Measurements from ENCODE around the gene PRR5L.

Gene PRR5L

GRCh38 chr11:36405585-36406367 lies 109.7 kb downstream of the PRR5L start:
- DNase-seq: no peak

DNA sequence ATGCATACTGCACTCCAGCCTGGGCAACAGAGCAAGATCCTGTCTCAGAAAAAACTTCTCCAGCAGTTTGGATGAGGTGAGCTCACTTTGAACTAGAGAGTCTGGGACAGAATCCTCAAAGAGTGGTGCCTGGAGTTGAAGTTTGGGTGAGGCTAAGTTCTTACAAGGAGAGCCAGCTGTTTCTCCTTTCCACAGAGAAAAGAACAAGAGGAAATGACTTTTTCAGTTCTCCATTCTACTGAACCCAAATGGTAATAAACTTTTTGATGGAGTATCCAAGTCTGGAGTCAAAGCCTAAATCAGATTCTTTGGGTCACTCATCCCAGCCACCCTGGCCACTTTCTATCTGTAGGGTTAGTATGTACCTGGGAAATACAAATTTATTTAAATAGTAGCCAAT lies 111.3 kb downstream of the PRR5L start:
- DNase-seq: no peak

- no peak for DNase-seq
Measured at GRCh38 chr11:36408498-36409136, 112.5 kb downstream of the PRR5L start.

- DNase-seq: no peak
Measured at GRCh38 chr11:36409152-36409816, 113.2 kb downstream of the PRR5L start.

GRCh38 chr11:36411202-36411640 lies 115.1 kb downstream of the PRR5L start:
- no peak for DNase-seq

DNA sequence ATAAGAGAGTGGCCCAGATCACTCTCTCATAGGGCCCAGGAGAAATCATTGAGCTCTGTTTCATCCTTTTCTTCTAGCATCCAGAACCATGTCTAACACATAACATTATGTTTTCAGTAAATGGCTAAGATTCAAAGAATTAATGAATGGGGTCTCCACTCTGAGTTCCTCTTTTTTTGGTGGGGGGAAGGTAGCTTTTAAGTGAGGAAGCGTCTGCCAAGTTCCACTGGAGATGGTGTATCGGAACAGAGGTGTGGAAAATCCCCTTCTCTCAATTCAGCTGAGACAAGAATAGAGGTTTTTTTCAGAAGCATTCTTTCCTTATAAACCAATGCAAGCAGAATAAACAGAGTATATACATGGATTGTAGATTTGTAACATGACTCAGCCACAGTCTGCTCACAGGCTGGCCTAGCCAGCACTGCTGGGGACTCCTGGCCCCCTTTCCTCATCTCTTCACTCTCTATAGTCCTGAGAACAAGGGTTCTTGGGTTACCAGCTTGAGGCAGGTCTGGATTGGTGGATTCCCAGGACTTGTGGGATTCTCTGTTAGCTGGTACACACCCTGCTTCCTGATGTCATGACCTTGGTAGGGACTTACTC lies 116.8 kb downstream of the PRR5L start:
- no peak for DNase-seq

DNA sequence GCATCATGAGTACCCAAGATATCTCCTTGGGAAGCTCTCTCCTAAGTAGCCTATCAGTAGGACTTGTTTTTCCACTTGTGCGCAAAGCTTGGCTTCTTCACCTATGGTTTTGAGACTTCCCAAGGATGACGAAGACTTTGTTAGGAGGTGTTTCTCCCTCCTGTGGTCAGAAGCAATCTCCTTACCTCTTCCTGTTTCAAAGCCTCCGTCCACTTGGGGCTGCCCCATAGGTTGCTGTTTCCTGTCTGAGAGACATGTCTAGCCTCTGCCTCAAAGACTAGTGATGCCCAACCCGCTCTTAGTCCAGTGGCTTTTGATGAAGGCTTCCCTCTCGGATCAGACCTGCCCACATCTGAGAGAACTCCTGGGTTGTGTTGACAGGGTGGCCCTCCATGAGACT lies 121.1 kb downstream of the PRR5L start:
- DNase-seq: no peak

GRCh38 chr11:36419791-36420424 lies 123.8 kb downstream of the PRR5L start:
- DNase-seq: no peak

GRCh38 chr11:36421546-36422155 lies 125.6 kb downstream of the PRR5L start:
- no peak for DNase-seq

GRCh38 chr11:36425561-36426081 lies 129.5 kb downstream of the PRR5L start:
- no peak for DNase-seq

DNA sequence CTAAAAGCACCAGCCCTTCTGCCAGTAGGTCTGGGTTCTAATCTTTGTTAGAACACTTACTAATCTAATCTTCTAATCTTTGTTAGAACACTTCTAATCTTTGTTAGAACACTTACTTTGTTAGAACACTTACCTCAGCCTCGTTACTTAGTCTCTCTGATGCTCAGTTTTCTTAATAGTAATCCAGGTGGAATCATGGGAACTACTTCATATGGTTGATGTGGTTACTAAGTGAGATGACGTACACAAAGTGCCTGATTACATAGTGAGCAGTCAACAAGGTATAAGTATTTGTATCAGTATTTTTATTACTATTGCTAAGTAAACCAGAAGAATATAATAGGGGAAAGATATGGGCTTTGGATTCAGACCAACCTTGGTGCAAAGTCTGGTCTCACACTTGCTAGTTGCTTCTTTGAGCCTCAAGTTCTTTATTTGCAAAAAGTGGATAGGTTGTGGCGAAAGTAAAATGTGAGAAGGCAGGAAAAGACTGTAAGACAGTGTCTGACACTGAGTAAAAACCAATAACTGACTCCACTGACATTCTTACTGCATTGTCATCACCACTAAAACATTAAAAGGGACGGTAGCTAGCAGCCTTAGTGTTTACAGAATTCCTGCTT lies 130.2 kb downstream of the PRR5L start:
- DNase-seq: no peak

GRCh38 chr11:36427079-36427478 lies 131.0 kb downstream of the PRR5L start:
- no peak for DNase-seq

- no peak for DNase-seq
Measured at GRCh38 chr11:36427876-36428275, 131.8 kb downstream of the PRR5L start.

DNA sequence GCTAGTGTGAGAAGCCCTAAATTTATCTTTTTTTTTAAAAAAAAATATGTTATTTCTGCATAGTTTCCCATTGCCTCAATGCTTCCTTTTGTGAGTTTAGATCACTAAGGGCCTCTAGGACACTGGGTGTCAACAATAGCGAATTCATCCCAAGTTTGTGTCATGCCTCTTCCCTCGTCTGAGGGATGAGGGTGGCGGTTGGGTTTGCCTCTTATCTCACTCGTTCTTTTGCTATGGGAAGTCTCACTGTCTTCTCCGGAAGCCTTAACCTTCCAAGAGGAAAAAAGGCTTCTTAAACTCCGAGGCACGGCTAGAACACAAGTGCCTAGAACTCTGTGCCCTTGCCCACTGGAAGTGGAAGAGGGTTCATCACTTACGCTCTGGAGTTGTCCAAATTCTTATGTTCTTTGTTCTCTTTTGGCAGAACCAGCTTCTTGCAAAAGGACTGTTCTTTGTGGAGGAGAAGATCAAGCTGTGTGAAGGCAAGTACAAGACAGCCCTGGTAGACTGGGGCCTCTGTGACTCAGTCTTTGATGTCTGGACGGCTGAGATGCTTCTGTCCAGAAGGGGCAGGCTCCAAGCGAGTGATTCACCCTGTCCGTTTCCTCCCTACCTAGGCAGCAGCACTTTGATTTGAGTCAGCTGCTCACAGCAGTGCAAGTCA lies 135.5 kb downstream of the PRR5L start:
- no peak for DNase-seq

DNA sequence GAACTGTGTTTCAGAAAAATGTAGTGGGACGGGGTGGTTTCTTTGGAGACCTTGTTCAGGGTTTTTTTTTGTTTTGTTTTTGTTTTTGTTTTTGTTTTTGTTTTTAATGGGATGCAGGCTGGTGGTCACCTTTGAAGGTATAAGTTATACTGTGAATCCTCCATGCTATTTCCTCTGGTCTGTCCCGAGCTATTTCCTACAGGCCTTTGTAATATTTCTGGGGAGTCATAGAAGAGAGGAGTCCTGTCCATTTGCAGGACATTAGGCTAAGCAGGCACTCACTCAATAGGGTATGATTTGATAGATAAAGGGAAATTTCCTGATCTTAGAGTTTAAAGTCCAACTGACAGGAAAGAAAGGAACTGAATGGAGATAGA lies 136.0 kb downstream of the PRR5L start:
- no peak for DNase-seq

DNA sequence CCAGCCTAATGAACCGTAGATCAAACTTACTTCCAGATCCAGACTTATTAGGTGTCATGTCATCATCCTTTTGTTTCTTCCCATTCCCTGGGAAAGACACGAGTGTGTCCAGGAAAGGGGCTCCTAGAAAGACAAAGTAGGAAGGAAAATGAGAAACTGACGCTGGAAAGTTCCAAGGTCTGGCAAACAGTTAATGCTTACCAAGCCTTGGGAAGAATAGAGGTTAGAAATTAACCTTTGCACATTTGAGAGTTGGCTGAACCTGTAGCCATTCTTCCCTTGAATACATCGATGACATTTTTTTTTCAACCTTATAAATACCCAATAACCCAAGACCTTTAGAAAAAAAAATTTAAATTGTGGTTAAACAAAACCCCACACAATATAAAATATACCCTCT lies 136.7 kb downstream of the PRR5L start:
- DNase-seq: no peak

- no peak for DNase-seq
Measured at GRCh38 chr11:36436064-36436463, 140.0 kb downstream of the PRR5L start.

GRCh38 chr11:36436589-36436988 lies 140.5 kb downstream of the PRR5L start:
- DNase-seq: no peak

GRCh38 chr11:36437413-36437812 lies 141.3 kb downstream of the PRR5L start:
- DNase-seq: no peak

GRCh38 chr11:36438126-36438525 lies 142.0 kb downstream of the PRR5L start:
- DNase-seq: no peak

DNA sequence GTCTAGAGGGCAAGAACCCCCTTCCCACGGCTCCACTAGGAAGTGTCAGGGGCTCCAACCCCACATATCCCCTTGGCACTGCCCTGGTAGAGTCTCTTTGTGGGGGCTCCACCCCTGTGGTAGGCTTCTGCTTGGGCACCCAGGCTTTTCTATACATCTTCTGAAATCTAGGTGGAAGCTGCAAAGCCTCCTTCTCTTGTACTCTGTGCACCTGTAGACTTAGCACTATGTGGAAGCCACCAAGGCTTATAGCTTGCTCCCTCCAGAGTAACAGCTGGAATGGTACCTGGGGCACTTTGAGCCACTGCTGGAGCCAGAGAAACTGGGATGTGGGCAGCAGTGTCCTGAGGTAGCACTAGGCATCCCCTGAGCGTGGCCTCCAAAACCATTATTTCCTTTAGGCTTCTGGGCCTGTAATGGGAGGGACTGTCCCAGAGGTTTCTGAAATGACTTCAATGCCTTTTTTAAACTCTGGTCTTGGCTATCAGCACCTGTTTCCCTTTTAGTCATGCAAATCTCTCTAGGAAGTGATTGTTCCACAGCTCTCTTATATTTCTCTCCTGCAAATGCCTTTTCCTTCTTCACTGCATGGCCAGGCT lies 145.6 kb downstream of the PRR5L start:
- no peak for DNase-seq

Data from NCI-H524 (cell line).